ENCODE data around the gene ADAMTS19. TPM values are rescaled to one million over a fixed set of nuclear protein-coding genes. Genes with fewer than 3 reads are reported as not detected.
A peak's percentile ranks its signal among the peaks of the same experiment; 100 is the strongest.

ADAMTS19 gene
- total RNA-seq, 2 experiments from 2014 or later = not detected

GRCh38 chr5:129661366-129662035, 201.4 kb downstream of the ADAMTS19 start:
- ChIA-PET CTCF (interaction anchor here (1.3 kb wide), 2 partner anchors 107 to 110 kb away, joined by 3 read pairs; no protein-coding TSS in a partner anchor), POLR2A (no interaction called here)
- no peak overlapping the region for H3K27ac Mint-ChIP-seq
- ATAC-seq = no peak
- H3K9me3 Mint-ChIP-seq = no peaks in the 10 kb centered on the region
- intact Hi-C loops (cut with micrococcal nuclease) = no loop called here
- no peak overlapping the region for H3K4me3 Mint-ChIP-seq
- TF ChIP-seq CTCF (IDR thresholded peaks at IDR 0.05) = no peak
- no peaks in the 10 kb centered on the region for H3K36me3 Mint-ChIP-seq (ENCODE audit: low read depth)
- peaks cover 1% of the 10 kb centered on the region for H3K27me3 Mint-ChIP-seq
- no peaks in the 10 kb centered on the region for H3K4me1 Mint-ChIP-seq (ENCODE audit: low read depth)
- DNase-seq = no peak

- no peaks in the 10 kb centered on the region for H3K4me1 Mint-ChIP-seq (ENCODE audit: low read depth)
- ChIA-PET CTCF (interaction anchor here (0.6 to 1.8 kb wide), 17 partner anchors 9 to 106 kb away, joined by 3 to 9 read pairs (median 3); no protein-coding TSS in a partner anchor), POLR2A (no interaction called here)
- H3K9me3 Mint-ChIP-seq = peaks cover 2% of the 10 kb centered on the region
- no peaks in the 10 kb centered on the region for H3K36me3 Mint-ChIP-seq (ENCODE audit: low read depth)
- DNase-seq (peak; percentile 70), ATAC-seq (no peak)
- H3K4me3 Mint-ChIP-seq = no peak overlapping the region
- H3K27me3 Mint-ChIP-seq = peaks cover 1% of the 10 kb centered on the region
- H3K27ac Mint-ChIP-seq = no peak overlapping the region
- intact Hi-C loops (cut with micrococcal nuclease) = loop anchor here (2.0 kb wide), 1 partner anchor 102 kb away; no protein-coding TSS in a partner anchor
- peak; percentile 64 for TF ChIP-seq CTCF (IDR thresholded peaks at IDR 0.05)
These were observed 204.3 kb downstream of the ADAMTS19 start for GRCh38 chr5:129664336-129664937.

- no peak for TF ChIP-seq CTCF (IDR thresholded peaks at IDR 0.05)
- ChIA-PET POLR2A (no interaction called here), CTCF (no interaction called here)
- ATAC-seq (no peak), DNase-seq (no peak)
- H3K27me3 Mint-ChIP-seq = no peaks in the 10 kb centered on the region
- no peak overlapping the region for H3K27ac Mint-ChIP-seq
- intact Hi-C loops (cut with micrococcal nuclease) = no loop called here
- H3K9me3 Mint-ChIP-seq = peaks cover 6% of the 10 kb centered on the region
- no peak overlapping the region for H3K4me3 Mint-ChIP-seq
- H3K36me3 Mint-ChIP-seq (ENCODE audit: low read depth) = no peaks in the 10 kb centered on the region
- H3K4me1 Mint-ChIP-seq (ENCODE audit: low read depth) = no peaks in the 10 kb centered on the region
These were observed 210.9 kb downstream of the ADAMTS19 start for GRCh38 chr5:129670957-129671500.

- DNase-seq (no peak), ATAC-seq (no peak)
- Mint-ChIP-seq H3K9me3 (peaks cover 6% of the 10 kb centered on the region), H3K4me1 (ENCODE audit: low read depth) (no peaks in the 10 kb centered on the region), H3K27me3 (no peaks in the 10 kb centered on the region), H3K27ac (no peak overlapping the region), H3K4me3 (no peak overlapping the region), H3K36me3 (ENCODE audit: low read depth) (no peaks in the 10 kb centered on the region)
- intact Hi-C loops (cut with micrococcal nuclease) = no loop called here
- ChIA-PET POLR2A (no interaction called here), CTCF (no interaction called here)
- TF ChIP-seq CTCF (IDR thresholded peaks at IDR 0.05) = no peak
These were observed 211.9 kb downstream of the ADAMTS19 start for GRCh38 chr5:129672006-129672405.

GRCh38 chr5:129679671-129680070, 219.6 kb downstream of the ADAMTS19 start:
- no peak for ATAC-seq
- H3K4me1 Mint-ChIP-seq (ENCODE audit: low read depth) = no peaks in the 10 kb centered on the region
- no peak overlapping the region for H3K27ac Mint-ChIP-seq
- CTCF ChIA-PET = interaction anchor here (1.5 kb wide), 1 partner anchor 15 kb away, joined by 4 read pairs; no protein-coding TSS in a partner anchor
- POLR2A ChIA-PET = no interaction called here
- TF ChIP-seq CTCF (IDR thresholded peaks at IDR 0.05) = no peak
- H3K9me3 Mint-ChIP-seq = no peaks in the 10 kb centered on the region
- DNase-seq = no peak
- intact Hi-C loops (cut with micrococcal nuclease) = no loop called here
- no peaks in the 10 kb centered on the region for H3K27me3 Mint-ChIP-seq
- no peaks in the 10 kb centered on the region for H3K36me3 Mint-ChIP-seq (ENCODE audit: low read depth)
- H3K4me3 Mint-ChIP-seq = no peak overlapping the region

All from activated CD8-positive, alpha-beta T cell treated with anti-CD3 and anti-CD28 coated beads for 36 hours (primary cell).